ENCODE results near the gene ZMAT1.
"Not testable (repeated sequence)": the region's sequence is repeated elsewhere in the genome, so short reads cannot be mapped to it uniquely, and the experiment has no call there.

The ZMAT1 gene

GRCh38 chrX:101931488-101932248, at the start of gene ZMAT1:
ZMAT1 (minus strand) TSS chrX:101932027; CDS start chrX:101932008, 19 bp downstream.
- peak within 1 kb of the TSS; percentile 66 for H3K4me2 ChIP-seq
- peak within 1 kb of the TSS; percentile 97 for H3K27ac ChIP-seq
- no peaks in the 10 kb centered on the region for H4K20me1 ChIP-seq (ENCODE audit: insufficient read depth)
- H3K27me3 ChIP-seq (ENCODE audit: insufficient read depth, low read depth): no peaks in the 10 kb centered on the region
- peak within 1 kb of the TSS; percentile 64 for H2AFZ ChIP-seq (ENCODE audit: low read depth)
- no peak for TF ChIP-seq CTCF (conservative IDR thresholded peaks at IDR 0.05; ENCODE audit: low read depth, low read length)
- H3K36me3 ChIP-seq (ENCODE audit: insufficient read depth): no peaks in the 10 kb centered on the region
- peak within 1 kb of the TSS; percentile 96 for H3K9ac ChIP-seq
- no peaks in the 10 kb centered on the region for H3K4me1 ChIP-seq (ENCODE audit: low read depth, poor library complexity, severe bottlenecking)
- no peak within 1 kb of the TSS for H3K4me3 ChIP-seq (IDR thresholded peaks at IDR 0.05; ENCODE audit: insufficient read depth, low read depth, low read length)
- H3K79me2 ChIP-seq (ENCODE audit: insufficient read depth, low read depth): no peaks in the 10 kb centered on the region

- Histone ChIP-seq H4K20me1 (ENCODE audit: insufficient read depth) (no peaks in the 10 kb centered on the region), H3K27ac (no peak overlapping the region), H3K36me3 (ENCODE audit: insufficient read depth) (no peaks in the 10 kb centered on the region), H2AFZ (ENCODE audit: low read depth) (no peak overlapping the region), H3K4me2 (no peak overlapping the region), H3K4me3 (IDR thresholded peaks at IDR 0.05; ENCODE audit: insufficient read depth, low read depth, low read length) (no peak overlapping the region), H3K27me3 (ENCODE audit: insufficient read depth, low read depth) (no peaks in the 10 kb centered on the region), H3K4me1 (ENCODE audit: low read depth, poor library complexity, severe bottlenecking) (no peaks in the 10 kb centered on the region), H3K79me2 (ENCODE audit: insufficient read depth, low read depth) (no peaks in the 10 kb centered on the region), H3K9ac (no peak overlapping the region)
- TF ChIP-seq CTCF (conservative IDR thresholded peaks at IDR 0.05; ENCODE audit: low read depth, low read length): no peak
Observed at GRCh38 chrX:101977106-101977505, 45.3 kb upstream of the ZMAT1 start.

GRCh38 chrX:101973066-101973465, 41.2 kb upstream of the ZMAT1 start:
- Histone ChIP-seq H3K79me2 (ENCODE audit: insufficient read depth, low read depth) (no peaks in the 10 kb centered on the region), H3K4me3 (IDR thresholded peaks at IDR 0.05; ENCODE audit: insufficient read depth, low read depth, low read length) (no peak overlapping the region), H4K20me1 (ENCODE audit: insufficient read depth) (no peaks in the 10 kb centered on the region), H3K27ac (no peak overlapping the region), H3K36me3 (ENCODE audit: insufficient read depth) (no peaks in the 10 kb centered on the region), H3K4me1 (ENCODE audit: low read depth, poor library complexity, severe bottlenecking) (no peaks in the 10 kb centered on the region), H2AFZ (ENCODE audit: low read depth) (no peak overlapping the region), H3K4me2 (no peak overlapping the region), H3K27me3 (ENCODE audit: insufficient read depth, low read depth) (no peaks in the 10 kb centered on the region), H3K9ac (no peak overlapping the region)
- no peak for TF ChIP-seq CTCF (conservative IDR thresholded peaks at IDR 0.05; ENCODE audit: low read depth, low read length)

- not testable (repeated sequence) for H3K79me2 ChIP-seq (ENCODE audit: insufficient read depth, low read depth); H3K4me2 ChIP-seq; H3K27ac ChIP-seq; H2AFZ ChIP-seq (ENCODE audit: low read depth); H3K9ac ChIP-seq; H3K36me3 ChIP-seq (ENCODE audit: insufficient read depth); H3K4me1 ChIP-seq (ENCODE audit: low read depth, poor library complexity, severe bottlenecking); H3K4me3 ChIP-seq (IDR thresholded peaks at IDR 0.05; ENCODE audit: insufficient read depth, low read depth, low read length); H4K20me1 ChIP-seq (ENCODE audit: insufficient read depth); H3K27me3 ChIP-seq (ENCODE audit: insufficient read depth, low read depth)
Observed at GRCh38 chrX:101964923-101965539, 33.2 kb upstream of the ZMAT1 start.

GRCh38 chrX:101958139-101958538, 26.3 kb upstream of the ZMAT1 start:
- Histone ChIP-seq H3K9ac (no peak overlapping the region), H3K4me3 (IDR thresholded peaks at IDR 0.05; ENCODE audit: insufficient read depth, low read depth, low read length) (no peak overlapping the region), H3K36me3 (ENCODE audit: insufficient read depth) (no peaks in the 10 kb centered on the region), H3K4me2 (no peak overlapping the region), H2AFZ (ENCODE audit: low read depth) (no peak overlapping the region), H3K27me3 (ENCODE audit: insufficient read depth, low read depth) (no peaks in the 10 kb centered on the region), H3K79me2 (ENCODE audit: insufficient read depth, low read depth) (no peaks in the 10 kb centered on the region), H4K20me1 (ENCODE audit: insufficient read depth) (no peaks in the 10 kb centered on the region), H3K27ac (no peak overlapping the region), H3K4me1 (ENCODE audit: low read depth, poor library complexity, severe bottlenecking) (no peaks in the 10 kb centered on the region)
- TF ChIP-seq CTCF (conservative IDR thresholded peaks at IDR 0.05; ENCODE audit: low read depth, low read length): no peak
